GM12875 (cell line): ENCODE measurements around the gene CADPS2.

Source experiments
- H3K4me3 ChIP-seq: one replicate; pipeline ENCODE4 v1.5.1; 2011; ENCODE audit warnings: low read depth, low read length, control low read depth
- TF ChIP-seq, protein P1 (sequence below): IDR thresholded peaks from 2 replicates; pipeline ENCODE4 v1.5.1; 2011; ENCODE audit warnings: low read depth, mild to moderate bottlenecking, control low read depth, inconsistent platforms, low read length, moderate library complexity, borderline replicate concordance; ENCODE audit not compliant: insufficient read depth

Gene CADPS2

DNA sequence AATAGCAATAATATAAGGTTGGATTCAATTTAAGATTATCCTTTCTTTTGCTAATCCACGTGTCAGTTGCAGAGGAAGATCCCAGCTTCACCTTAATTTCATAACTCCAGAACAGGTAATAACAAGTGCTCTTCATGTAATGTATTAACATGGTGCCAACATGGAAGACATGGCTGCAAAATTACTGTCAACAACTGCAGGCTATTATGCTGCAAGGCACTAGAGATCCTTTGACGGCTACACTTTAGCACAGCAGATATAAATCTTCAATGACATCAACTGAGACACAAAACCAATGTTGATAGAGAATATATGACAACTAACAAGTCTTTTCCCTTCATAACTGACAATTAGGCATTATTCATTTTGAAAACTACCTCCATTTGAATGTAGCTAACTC is 283.5 kb downstream of the CADPS2 start:
- TF ChIP-seq, protein P1, sequence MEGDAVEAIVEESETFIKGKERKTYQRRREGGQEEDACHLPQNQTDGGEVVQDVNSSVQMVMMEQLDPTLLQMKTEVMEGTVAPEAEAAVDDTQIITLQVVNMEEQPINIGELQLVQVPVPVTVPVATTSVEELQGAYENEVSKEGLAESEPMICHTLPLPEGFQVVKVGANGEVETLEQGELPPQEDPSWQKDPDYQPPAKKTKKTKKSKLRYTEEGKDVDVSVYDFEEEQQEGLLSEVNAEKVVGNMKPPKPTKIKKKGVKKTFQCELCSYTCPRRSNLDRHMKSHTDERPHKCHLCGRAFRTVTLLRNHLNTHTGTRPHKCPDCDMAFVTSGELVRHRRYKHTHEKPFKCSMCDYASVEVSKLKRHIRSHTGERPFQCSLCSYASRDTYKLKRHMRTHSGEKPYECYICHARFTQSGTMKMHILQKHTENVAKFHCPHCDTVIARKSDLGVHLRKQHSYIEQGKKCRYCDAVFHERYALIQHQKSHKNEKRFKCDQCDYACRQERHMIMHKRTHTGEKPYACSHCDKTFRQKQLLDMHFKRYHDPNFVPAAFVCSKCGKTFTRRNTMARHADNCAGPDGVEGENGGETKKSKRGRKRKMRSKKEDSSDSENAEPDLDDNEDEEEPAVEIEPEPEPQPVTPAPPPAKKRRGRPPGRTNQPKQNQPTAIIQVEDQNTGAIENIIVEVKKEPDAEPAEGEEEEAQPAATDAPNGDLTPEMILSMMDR: no peak
- H3K4me3 ChIP-seq: no peak overlapping the region

DNA sequence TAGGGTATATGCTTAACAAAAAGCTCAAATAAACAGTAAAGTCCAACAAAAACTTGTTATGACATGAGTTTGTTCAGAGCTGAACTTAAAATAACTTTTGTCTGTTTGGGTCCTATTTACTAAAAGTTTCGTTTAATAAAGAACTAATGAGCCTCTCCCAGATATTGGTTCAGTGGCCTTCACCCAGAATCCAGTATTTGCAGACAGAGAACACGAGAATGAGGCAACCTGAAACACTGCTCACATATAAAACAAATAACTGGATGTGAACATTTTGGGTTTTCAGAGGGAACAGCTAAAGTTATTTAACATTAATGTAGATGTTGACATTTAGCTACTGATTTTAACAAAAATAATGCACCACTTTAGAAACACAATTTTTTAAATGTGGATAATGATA is 285.6 kb downstream of the CADPS2 start:
- H3K4me3 ChIP-seq: no peak overlapping the region
- TF ChIP-seq, protein P1: no peak

DNA sequence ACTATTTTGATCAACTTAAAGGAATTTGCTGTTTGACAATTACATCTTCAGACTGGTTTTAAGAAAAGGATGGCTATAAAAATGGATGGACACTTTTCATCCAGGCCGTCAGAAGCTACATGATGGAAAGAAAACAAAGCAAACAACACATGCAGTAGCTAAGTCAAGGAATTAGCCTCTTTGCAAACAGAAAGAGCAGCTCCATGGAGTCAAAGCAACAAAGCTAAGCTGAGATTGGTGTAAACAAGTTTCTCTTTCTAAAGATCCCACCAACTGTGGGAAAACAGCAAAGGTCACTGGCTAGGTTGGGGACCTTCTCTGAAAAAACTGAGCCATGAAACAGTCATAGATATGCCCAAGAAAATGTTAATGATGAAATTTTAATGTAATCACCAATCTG is 286.2 kb downstream of the CADPS2 start:
- H3K4me3 ChIP-seq: no peak overlapping the region
- TF ChIP-seq, protein P1: no peak

DNA sequence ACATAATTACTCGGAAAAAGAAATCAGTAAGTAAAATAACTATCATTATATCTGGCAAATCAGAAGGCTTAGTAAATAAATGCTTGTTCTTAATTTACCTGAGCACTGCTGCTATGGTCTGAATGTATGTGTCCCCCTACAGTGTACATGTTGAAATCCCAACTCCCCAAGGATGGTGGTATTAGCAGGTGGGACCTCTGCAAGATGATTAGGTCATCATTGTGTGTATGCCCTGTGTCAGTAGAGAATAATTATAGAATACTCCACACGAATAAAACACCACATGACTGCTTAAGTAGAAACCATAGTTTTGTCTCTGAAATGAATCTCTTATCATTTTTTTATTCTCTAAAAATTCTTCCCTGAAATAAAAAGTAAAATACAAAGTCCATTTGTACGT is 289.0 kb downstream of the CADPS2 start:
- no peak overlapping the region for H3K4me3 ChIP-seq
- TF ChIP-seq, protein P1: no peak

DNA sequence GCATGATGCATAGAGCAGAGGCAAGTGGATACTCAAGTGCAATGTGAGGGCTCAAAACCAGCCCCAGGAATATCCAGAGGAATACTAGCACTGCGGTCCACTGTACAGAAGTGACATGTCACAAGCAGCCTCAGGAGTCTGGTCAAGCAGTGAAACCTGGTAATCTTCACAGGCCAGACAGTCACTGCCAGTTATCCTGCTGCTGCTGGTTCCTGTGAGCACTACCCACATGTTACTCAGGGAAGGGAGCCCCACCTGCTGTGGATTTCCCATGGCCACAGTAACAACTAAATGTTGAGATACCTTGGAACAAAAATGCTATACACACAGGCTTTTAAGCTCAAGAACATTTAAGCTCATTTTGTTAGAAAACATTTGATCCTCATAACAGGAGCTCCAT is 290.4 kb downstream of the CADPS2 start:
- TF ChIP-seq, protein P1: no peak
- H3K4me3 ChIP-seq: no peak overlapping the region

DNA sequence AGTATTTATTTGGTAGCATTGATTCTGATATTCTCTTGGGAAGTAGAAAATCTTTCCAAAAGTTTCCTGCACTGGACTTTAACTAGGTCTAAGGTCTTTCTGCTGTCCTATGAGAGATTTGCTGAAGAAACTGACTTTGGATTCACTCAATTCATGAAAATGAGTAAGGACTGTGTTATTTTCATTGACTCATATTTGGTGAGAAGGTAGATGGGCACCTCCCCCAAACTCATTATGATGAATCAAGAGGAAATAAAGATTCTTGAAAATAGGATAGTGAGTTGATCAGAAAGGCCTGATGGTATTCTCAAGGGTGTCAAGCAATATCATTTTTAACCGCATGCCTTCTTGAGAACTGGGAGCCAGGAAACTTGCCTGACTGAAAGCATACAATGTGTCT is 297.6 kb downstream of the CADPS2 start:
- TF ChIP-seq, protein P1: no peak
- no peak overlapping the region for H3K4me3 ChIP-seq

DNA sequence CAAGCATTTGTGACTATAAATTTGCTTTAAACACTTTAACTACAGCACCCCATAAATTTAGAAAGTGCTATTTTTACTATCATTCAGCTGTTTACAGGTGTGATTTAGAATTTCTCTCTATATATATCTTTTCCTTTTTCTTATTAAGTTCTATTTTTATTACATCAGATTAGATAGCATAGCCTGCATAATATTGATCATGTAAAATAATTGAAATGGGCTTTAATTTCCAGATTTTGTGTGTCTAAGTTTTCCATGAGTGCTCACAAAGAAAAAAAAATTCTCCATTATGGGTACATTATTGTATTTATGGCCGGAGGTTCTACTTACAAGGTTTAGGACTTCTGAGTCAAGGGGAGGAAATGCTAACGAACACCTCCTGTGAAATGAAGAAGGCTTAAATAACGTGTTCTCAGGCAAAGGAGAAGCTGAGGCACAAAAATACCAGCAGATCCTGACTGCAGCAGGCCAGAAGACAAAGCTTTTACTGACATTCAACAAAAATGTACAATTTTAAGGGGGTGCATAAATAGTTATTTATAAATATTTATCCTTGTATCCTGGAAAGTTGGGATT is 301.5 kb downstream of the CADPS2 start:
- no peak overlapping the region for H3K4me3 ChIP-seq
- TF ChIP-seq, protein P1: no peak
